Stimulated activated CD8-positive, alpha-beta memory T cell treated with anti-CD3 and anti-CD28 coated beads, Interleukin-15, amount 100 ng/mL, for 1 hour (primary cell): ENCODE measurements around the gene RPL27A.

ENCODE experiments used
- DNase-seq: peaks from one replicate; pipeline ENCODE4 v3.0.0-alpha.2; 2020; ENCODE audit warnings: low read depth

RPL27A gene

GRCh38 chr11:8701891-8702597, 19.5 kb downstream of the RPL27A start:
- DNase-seq = no peak

- no peak for DNase-seq
Measured at GRCh38 chr11:8702598-8702915, 20.0 kb downstream of the RPL27A start.

GRCh38 chr11:8704136-8704535, 21.5 kb downstream of the RPL27A start:
- no peak for DNase-seq

- no peak for DNase-seq
Measured at GRCh38 chr11:8705146-8705545, 22.6 kb downstream of the RPL27A start.

GRCh38 chr11:8706673-8707432, 24.3 kb downstream of the RPL27A start:
- DNase-seq = no peak

GRCh38 chr11:8707541-8708191, 25.1 kb downstream of the RPL27A start:
- no peak for DNase-seq

- DNase-seq = no peak
Measured at GRCh38 chr11:8709002-8709672, 26.5 kb downstream of the RPL27A start.

GRCh38 chr11:8709777-8710176, 27.2 kb downstream of the RPL27A start:
- DNase-seq = no peak

- no peak for DNase-seq
Measured at GRCh38 chr11:8711895-8712442, 29.4 kb downstream of the RPL27A start.

GRCh38 chr11:8712506-8712905, 29.9 kb downstream of the RPL27A start:
- DNase-seq = no peak

- no peak for DNase-seq
Measured at GRCh38 chr11:8713760-8714454, 31.3 kb downstream of the RPL27A start.

- no peak for DNase-seq
Measured at GRCh38 chr11:8714622-8715225, 32.1 kb downstream of the RPL27A start.

- DNase-seq = no peak
Measured at GRCh38 chr11:8715501-8715900, 32.9 kb downstream of the RPL27A start.

GRCh38 chr11:8717544-8717875, 34.9 kb downstream of the RPL27A start:
- no peak for DNase-seq

GRCh38 chr11:8717876-8718753, 35.5 kb downstream of the RPL27A start:
- no peak for DNase-seq

- DNase-seq = no peak
Measured at GRCh38 chr11:8719211-8719649, 36.6 kb downstream of the RPL27A start.

- DNase-seq = no peak
Measured at GRCh38 chr11:8719721-8720120, 37.1 kb downstream of the RPL27A start.

GRCh38 chr11:8720352-8720751, 37.8 kb downstream of the RPL27A start:
- no peak for DNase-seq

GRCh38 chr11:8720868-8721608, 38.4 kb downstream of the RPL27A start:
- no peak for DNase-seq
